HG02885 (cell line): Measurements from ENCODE around the gene HIPK2.
"Not testable (repeated sequence)": the region's sequence is repeated elsewhere in the genome, so short reads cannot be mapped to it uniquely, and the experiment has no call there.

Source experiments
- ATAC-seq: cut with Tn5 transposase; IDR thresholded peaks from one replicate; pipeline ENCODE4 v1.9.1; 2021; ENCODE audit warnings: mild to moderate bottlenecking; ENCODE audit not compliant: unreplicated experiment, poor library complexity

HIPK2 gene

DNA sequence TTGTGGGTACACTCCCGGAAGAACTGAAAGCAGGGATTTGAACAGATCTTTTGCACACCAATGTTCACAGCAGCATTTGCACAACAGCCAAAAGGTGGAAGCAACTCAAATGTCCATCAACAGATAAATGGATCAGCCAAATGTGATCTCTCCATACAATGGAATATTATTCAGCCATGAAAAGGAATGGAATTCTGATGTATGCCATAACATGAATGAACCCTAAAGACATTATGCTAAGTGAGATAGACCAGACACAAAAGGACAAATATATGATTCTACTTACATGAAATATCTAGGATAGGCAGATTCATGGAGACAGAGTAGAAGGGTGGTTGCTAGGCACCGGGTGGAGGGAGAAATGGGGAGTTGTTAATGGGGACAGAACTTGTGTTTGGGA lies 217.6 kb downstream of the HIPK2 start:
- ATAC-seq, result no peak

DNA sequence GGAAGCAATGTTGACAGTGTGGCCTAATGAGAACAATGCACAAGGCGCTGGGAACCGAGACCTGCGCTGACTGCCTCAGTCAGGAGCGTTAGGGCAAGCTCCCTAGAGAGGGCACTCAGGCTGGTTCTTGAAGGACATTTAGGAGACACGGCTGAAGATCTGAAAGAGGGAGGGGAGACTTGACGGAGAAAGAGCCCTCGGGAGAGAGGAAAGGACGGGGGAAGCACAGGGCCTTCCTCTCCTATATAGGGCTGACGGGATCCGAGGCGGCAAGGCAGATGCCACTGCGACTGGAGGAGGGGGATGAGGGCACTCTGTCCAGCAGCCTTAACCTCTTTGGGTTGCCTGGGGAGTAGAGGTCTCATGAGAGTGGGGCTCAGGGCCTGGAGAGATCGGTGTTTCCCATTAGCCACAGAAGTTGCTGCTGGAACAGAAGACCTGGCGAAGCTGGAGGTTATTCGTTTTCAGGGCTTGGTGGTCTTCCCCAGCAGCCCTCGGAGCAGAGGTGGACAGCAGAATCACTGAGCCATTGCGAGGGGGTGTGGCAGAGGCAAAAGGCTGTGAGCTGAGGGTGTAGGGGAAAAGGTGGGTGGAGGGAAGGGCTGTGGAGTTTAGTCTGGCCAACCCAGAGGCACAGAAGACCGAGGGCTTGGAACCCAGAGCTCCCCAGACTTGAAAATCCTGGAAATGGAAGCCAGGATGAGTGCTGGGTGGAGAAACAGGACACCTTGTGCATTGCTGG lies 218.3 kb downstream of the HIPK2 start:
- no peak for ATAC-seq

DNA sequence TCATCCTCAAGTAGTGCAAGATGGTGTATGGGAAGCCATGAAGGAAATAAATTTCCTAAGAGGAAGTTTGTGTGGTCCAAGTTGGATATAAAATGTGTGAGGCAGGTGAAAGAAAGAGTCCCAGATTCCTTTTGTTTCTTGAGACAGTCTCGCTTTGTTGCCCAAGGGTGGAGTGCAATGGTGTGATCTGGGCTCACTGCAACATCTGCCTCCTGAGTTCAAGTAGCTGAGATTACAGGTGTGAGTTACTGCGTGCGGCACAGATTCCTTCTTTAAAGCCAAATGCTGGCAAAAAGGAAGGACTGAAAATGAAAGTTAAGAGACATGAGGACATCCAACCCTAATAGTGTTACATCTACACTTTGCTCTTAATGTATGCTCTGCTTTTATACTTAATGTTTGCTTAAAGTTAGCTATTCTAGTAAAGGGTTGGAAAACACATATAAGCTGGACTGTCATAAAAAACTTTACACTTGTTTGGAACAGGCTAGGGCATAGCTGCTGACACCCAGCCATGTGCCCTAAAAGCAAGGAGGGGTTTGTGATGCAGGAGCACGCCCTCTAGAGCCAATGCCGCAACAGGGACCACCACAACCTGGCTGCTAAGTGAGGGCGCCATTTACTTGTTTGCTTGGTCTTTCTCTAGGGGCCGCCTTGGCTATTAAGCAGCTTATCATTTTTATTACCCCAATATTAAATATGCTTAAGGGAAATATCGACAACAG lies 219.8 kb downstream of the HIPK2 start:
- ATAC-seq, result no peak

DNA sequence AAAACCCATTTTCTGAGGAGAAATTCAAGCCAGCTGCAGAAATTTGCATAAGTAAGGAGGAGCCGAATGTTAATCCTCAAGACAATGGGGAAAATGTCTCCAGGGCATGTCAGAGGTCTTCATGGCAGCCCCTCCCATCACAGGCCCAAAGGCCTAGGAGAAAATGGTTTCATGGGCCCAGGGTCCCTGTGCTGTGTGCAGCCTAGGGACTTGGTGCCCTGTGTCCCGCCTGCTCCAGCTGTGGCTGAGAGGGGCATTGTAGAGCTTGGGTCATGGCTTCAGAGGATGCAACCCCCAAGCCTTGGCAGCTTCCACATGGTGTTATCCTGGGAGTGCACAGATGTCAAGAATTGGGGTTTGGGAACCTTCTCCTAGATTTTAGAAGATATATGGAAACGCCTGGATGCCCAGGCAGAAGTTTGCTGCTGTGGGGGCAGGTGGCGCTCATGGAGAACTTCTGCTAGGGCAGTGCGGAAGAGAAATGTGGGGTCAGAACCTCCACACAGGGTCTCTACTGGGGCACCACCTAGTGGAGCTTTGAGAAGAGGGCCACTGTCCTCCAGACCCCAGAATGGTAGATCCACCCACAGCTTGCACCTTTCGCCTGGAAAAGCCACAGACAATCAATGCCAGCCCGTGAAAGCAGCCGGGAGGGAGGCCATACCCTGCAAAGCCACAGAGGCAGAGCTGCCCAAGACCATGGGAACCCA lies 223.7 kb downstream of the HIPK2 start:
- not testable (repeated sequence) for ATAC-seq

DNA sequence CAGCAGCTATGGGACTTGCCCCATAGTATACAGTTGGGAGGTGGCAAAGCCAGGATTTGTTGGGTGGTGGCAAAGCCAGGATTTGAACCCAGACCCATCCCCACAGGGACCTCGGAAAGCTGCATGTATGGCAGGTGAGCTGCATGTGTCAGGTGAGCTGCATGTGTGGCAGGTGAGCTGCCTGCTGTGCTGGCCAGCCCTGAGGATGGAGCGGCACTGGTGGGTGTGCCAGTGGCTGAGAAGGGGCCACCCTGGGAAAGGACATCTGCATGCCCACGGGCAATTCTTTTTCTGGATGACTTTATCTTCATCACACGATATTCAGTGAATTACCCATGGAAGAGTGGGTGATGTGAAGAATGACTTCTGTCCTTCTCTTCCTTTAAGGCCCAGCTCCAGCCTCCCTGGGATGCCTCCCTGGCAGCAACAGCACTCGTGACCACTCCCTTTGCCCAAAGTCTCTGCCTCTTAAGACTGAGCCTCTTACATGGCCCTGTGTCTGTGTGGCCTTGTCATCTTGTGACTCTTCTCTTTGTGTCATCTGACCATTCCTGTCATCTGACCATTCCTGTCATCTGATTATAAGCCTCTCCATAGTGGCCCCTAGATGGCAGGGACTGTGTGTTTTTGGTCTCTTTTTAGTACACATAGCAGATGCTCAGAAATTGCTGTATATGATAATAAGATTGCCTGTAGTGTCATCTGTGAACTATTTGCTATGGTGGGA lies 229.3 kb downstream of the HIPK2 start:
- no peak for ATAC-seq

DNA sequence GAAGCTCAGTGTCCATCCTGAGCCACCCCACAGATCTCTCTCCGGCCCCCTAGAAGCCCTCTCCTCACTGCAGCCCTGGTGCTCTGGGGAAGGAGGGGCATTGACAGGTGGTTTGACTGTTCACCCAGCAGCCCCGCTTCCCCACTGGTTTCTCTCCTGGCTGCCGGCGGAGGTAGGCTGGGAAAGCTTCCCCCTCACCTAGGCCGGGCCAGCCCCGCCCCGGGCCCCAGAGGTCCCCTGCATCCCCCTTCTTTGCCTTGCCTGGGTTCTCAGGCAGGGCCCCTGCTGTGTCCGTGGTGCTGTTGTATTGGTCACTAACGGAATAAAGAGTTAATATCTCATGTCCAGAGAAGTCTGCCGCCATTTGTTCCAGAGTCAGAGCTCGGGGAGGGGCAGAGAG lies 233.2 kb downstream of the HIPK2 start:
- ATAC-seq, result no peak

DNA sequence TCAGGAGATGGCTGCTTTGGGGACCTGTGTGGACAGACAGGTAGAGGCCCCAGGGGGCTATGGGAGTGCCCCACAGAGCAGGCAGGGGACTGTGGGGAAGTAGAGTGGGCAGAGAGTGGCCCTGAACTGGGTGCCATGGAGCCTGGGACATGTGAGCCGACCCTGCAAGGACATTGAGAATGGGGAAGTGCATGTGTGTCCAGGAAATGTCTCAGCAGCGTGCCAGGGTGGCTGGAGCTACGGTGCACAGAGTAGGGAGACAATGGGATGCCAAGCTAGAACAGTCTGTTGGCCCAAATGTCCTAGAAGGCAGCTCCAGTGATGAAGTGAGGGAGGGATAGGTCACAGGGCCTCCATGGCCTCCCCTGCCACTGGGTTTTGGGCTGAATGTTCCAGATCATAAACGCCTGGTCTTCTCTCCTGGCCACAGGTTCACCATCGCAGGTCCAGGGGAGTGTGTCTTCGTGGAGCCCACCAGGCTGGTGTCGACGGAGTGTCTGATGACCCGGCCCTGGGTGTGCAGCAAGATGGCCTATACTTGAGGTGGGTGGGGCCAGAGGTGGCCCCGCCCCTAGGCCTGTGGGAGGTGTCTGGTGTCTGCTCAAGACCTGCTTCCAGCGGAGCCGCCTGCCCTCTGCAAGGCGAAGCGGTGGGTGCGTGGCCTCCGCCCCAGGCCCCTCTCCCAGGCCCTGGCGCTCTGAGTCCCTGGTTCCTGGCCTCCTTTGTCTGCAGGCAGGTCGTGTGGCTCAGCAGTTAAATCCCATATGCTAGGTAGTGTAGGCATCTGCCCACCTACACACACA lies 233.8 kb downstream of the HIPK2 start:
- ATAC-seq, result no peak

DNA sequence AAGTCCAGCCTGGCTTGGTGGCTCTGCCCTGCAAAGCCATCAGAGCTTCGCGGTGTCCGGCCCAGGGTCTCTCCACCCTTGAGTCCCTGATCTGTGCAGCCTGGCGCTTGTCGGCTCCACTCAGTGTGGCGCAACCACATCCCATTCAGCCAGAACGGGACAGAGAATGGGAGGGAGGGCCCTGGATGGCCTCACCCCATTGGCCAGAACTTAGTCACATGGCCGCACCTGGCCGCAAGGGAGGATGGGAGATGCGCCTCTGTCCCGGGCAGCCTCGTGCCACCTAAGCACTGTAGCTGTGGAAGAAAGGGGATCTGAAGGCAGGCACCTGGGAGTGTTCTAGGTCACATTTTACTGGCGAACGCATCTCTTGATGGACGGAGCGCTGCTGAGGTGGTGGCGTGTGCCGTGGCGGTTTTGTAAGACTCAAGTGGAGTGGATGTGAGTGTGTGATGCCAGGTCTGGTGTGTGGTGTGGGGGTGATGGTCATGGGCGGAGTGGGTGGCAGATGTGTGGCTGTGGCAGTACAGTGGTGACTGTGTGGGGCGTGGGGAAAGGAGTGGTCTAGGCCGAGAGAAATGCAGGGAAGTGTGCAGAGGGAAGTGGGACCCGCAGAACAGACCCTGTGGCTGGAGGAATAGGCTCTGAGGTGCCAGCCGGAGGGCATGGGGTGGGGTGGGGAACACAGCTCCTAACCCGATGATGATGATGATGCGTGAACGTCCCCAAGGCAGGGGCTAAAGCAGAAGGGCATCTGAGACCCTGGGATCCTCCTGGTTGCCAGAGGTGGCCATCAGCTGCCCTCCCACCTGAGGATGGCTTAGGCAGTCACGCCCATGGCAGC lies 235.3 kb downstream of the HIPK2 start:
- no peak for ATAC-seq

DNA sequence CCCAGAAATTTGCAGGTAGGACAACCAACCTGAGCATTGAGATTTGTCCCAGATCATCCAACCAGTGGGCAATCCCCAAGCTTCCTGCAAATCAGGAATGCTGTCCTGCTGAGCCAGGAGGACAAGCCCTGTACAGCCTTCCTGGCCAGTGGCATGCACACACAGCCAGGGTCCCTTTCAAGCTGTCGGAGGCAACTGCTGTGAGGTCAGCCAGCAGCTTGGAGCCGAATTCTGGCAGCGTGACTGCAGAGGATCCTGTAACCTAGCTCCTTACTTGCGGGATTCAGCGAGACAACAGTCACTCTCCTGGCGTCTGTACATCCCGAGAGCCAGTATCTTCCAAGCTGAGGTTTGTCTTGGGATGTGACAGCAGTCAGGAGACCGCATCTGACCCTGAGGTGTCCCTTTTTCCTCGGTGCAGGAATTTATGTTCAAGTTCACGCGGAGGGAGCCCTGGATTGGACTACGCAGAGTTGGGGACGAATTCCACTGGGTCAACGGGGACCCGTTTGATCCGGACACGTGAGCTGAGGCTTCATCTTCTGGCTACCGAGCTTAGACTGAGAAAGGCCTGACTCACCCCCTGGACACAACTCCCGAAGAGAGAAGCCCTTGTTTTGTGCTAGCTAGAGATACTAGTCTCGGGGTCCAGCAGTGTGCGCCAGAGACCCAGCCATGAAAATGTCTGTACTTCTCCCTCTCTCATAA lies 236.0 kb downstream of the HIPK2 start:
- ATAC-seq, result no peak

DNA sequence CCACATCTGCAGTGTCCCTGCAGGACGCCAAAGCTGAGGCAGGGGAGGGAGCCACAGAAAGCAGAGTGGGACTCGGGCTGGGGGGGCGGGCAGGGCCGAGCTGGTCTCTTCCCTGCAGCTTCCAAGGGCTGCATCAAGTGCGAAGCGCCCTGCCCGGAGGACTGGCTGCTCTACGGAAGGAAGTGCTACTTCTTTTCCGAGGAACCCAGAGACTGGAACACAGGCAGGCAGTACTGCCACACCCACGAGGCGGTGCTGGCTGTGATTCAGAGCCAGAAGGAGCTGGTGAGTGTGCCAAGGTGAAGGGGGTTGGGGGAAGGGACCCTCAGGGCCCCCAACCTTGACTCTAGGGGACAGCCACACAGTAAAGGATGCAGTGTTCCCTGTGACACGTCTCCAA lies 237.6 kb downstream of the HIPK2 start:
- ATAC-seq, result no peak

DNA sequence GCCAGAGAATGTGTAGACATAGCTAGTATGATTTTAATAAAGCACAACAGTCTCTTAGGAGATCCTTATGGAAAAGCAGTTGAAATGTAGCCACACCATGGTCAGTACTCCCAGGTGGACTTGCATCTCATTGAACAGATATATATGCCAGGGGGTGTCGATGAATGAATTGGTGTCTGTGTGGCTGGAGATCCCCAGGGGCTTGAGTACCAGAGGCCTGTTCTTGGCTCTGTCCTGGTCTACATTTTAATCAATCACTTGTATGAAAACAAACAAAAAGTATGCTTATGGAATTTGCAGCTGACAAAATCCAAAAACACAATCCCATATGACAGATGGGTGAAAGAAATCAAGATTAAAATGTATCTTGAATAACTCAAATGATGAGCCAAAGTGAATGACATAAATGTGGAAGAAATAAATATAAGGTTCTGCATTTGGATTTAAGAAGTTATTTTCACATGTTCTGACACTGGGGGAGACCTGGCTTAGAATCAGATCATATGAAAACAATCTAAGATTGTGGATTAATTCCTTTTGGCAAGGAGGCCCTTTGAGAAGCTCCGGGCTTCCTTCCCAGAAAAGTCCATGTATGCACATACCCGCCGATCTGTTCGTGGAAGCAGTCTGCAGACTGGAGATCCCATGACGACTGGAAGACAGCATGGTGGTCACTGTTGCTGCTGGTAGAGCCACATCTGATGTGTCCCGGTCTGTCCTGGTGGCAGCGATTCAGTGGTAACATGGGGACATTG lies 238.7 kb downstream of the HIPK2 start:
- ATAC-seq, result no peak

DNA sequence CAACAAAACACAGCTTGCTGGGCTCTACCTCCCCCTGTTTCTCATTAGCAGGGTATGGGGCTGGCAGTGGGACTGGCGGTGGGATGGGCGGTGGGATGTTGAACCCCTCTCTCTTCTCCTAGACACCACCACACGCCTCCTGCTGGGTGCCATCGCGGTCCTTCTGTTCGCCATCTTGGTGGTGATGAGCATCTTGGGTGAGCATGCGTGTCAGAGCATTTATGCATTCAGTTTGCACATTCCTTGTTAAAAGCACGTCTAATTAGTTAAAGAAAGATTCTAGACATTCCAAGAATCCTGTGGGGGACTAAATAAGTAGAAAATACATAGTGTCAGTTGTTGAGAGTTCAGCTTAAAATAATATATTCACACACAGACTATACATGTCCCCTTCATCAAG lies 241.6 kb downstream of the HIPK2 start:
- ATAC-seq, result no peak

DNA sequence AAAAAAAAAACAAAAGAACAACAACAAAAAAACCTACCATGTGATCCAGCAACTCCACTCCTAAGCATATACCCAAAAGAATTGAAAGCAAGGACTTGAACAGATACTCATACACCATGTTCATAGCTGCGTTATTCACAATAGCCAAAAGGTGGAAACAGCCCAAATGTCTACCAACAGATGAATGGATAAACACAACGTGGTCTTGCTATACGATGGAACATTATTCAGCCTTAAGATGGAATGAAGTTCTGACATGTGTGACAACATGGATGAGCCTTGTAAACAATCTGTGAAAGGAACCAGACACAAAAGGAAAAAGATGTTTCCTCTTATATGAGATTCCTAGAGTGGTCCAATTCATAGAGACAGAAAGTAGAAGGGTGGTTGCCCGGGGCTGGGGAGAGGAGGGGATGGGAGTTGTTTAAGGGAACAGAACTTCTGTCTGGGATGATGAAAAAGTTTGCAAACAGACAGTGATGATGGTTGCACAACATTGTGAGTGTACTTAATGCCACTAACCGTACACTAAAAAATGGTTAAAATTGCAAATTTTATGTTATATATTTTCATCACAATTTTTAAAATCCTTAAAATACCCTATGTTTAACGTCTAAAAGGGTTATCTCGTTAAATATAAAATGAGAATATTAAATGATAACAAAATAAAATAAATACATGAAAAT lies 242.7 kb downstream of the HIPK2 start:
- no peak for ATAC-seq

DNA sequence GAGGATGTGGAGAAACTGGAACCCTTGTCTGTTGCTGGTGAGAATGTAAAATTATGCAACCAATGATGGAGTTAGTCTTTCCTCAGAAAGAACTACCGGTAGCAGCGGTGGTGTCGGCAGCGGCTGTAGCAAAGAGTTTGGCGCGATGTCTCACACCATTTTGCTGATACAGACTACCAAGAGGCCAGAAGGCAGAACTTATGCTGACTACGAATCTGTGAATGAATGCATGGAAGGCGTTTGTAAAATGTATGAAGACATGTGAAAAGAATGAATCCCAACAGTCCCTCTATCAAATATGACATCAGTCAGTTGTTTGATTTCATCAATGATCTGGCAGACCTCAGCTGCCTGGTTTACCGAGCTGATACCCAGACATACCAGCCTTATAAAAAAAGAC lies 243.7 kb downstream of the HIPK2 start:
- no peak for ATAC-seq

DNA sequence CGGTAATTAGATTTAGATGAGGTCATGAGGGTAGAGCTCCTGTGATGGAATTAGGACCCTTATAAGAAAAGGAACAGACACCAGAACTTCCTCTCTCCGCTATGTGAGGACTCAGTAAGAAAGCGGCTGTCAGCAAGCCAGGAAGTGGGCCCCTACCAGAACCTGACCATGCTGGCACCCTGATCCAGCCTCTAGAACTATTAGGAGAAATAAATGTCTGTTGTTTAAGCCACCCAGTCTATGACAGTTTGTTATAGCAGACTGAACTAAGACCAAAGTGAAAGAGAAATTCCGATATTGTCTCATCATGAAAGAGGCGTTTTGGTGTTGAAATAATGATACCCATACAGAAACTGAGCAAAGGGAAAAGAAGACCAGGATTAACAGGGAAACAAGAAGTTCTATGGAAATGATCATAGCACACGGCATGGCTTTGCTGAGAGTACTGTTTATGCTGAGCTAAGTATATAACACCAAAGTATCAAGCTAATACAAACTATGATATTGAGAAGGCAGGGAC lies 245.1 kb downstream of the HIPK2 start:
- ATAC-seq, result no peak

DNA sequence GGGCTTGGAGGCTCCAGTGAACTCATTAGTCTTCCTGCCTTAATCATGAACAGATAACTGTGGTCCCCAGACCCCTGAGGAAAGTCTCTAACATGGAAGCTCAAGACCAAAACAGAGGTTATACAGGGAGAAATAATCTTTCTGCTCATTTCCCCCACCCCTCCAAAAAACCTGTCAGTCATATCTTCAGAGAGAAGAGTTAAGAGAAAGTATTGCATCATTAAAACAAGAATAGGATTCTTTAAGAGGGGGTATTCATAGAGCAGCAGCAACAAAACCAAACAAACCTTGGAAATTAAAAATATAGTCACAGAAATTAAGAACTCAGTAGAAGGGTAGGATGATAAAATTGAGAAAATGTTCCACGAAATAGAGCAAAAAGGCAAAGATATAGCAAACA lies 246.7 kb downstream of the HIPK2 start:
- ATAC-seq, result no peak
